A673 (cell line): ENCODE results near the gene TARS3. TPM values are rescaled to one million over a fixed set of nuclear protein-coding genes. Genes with fewer than 3 reads are reported as not detected.

Experiments
- BruUV-seq: library from RNA; stranded (reverse); fragments of 400-500 nt; replicated peaks from 2 replicates; lab custom pipeline; 2021; lab: Mats Ljungman, UMichigan
- CTCF ChIA-PET: fragments of 300-600 bp; sonication (Branson Sonifier 250); formaldehyde crosslinking; loops from one replicate; lab custom pipeline; 2022; ENCODE audit warnings: antibody characterized with exemption; lab: Charles Lee
- POLR2A ChIA-PET: fragments of 300-600 bp; sonication (Branson Sonifier 250); formaldehyde crosslinking; loops from one replicate; lab custom pipeline; 2022; ENCODE audit warnings: antibody characterized with exemption; ENCODE audit not compliant: low non-redundant PET; lab: Charles Lee
- DNase-seq: peaks from one replicate; pipeline ENCODE4 v3.0.0-alpha.2; 2015; ENCODE audit warnings: low spot score
- H3K27ac ChIP-seq: fragments of 200-600 bp; sonication (generic); 2 replicates; pipeline ENCODE4 v1.5.1; 2016; ENCODE audit warnings: mixed run types, low read depth, mild to moderate bottlenecking, mixed read lengths, antibody characterized with exemption, low read length; ENCODE audit not compliant: poor library complexity, severe bottlenecking
- H3K27me3 ChIP-seq: fragments of 200-600 bp; sonication (generic); replicated peaks from 2 replicates; pipeline ENCODE4 v1.6.1; 2017; ENCODE audit warnings: mixed run types, low read depth, mild to moderate bottlenecking, mixed read lengths, antibody characterized with exemption, low read length; ENCODE audit not compliant: insufficient read depth, poor library complexity
- H3K36me3 ChIP-seq: fragments of 200-600 bp; sonication (generic); 2 replicates; pipeline ENCODE4 v1.6.1; 2016; ENCODE audit warnings: mixed run types, mild to moderate bottlenecking, mixed read lengths, antibody characterized with exemption, low read length; ENCODE audit not compliant: insufficient read depth, poor library complexity, severe bottlenecking
- H3K4me1 ChIP-seq: fragments of 200-600 bp; sonication (generic); 2 replicates; pipeline ENCODE4 v1.6.1; 2017; ENCODE audit warnings: mixed run types, mild to moderate bottlenecking, mixed read lengths, antibody characterized with exemption, low read length; ENCODE audit not compliant: insufficient read depth, poor library complexity, severe bottlenecking
- H3K4me3 ChIP-seq: fragments of 200-600 bp; sonication (generic); 2 replicates; pipeline ENCODE4 v1.5.1; 2016; ENCODE audit warnings: low read depth, mixed run types, mild to moderate bottlenecking, mixed read lengths, low read length; ENCODE audit not compliant: poor library complexity, severe bottlenecking
- H3K9me3 ChIP-seq: fragments of 200-600 bp; sonication (generic); 2 replicates; pipeline ENCODE4 v1.6.1; 2016; ENCODE audit warnings: mixed run types, low read depth, mild to moderate bottlenecking, mixed read lengths, antibody characterized with exemption, low read length; ENCODE audit not compliant: poor library complexity, severe bottlenecking
- EZH2 ChIP-seq: fragments of 200-600 bp; sonication (generic); IDR thresholded peaks from 2 replicates; pipeline ENCODE4 v1.6.1; 2017; ENCODE audit warnings: borderline replicate concordance, low read depth, mild to moderate bottlenecking, mixed read lengths, antibody characterized with exemption, low read length; ENCODE audit not compliant: poor library complexity, severe bottlenecking
- intact Hi-C: fragments of 100-400 bp; cut with micrococcal nuclease; formaldehyde crosslinking; loops from one replicate; pipeline ENCODE4 v1.10.0; 2022; ENCODE audit not compliant: unreplicated experiment
- total RNA-seq: library from RNA; stranded (reverse); gene quantifications from 2 replicates; pipeline ENCODE4 v1.2.3, GENCODE V29; 2021
- TF ChIP-seq, protein P1 (sequence below): fragments of 300-800, 200-600 bp; sonication (generic); conservative IDR thresholded peaks from 2 replicates; pipeline ENCODE4 v1.5.1; 2017; ENCODE audit warnings: low read depth, mild to moderate bottlenecking, antibody characterized with exemption, low read length, moderate library complexity, mixed read lengths

TARS3 gene
- total RNA-seq, 1 experiment from 2014 or later, result 9.1 TPM

DNA sequence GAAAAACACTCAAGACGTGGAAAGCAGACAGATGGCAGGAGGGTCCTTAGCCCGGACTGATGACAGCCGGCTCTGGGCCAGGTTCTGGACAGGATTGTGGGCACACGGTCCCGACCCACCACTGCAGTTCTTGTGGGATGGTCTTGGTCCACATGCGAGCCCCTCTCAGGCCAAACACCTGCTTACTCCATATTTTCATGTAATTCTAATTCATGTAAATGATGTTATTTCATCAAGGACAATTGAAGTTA is 104.7 kb downstream of the TARS3 start:
- no peak for DNase-seq
- peaks cover 9% of the 10 kb centered on the region for H3K4me1 ChIP-seq
- intact Hi-C loops, result no loop called here
- ChIA-PET POLR2A (no interaction called here), CTCF (no interaction called here)
- H3K9me3 ChIP-seq, result peaks cover 5% of the 10 kb centered on the region
- no peaks in the 10 kb centered on the region for H3K27me3 ChIP-seq
- TF ChIP-seq, protein P1, sequence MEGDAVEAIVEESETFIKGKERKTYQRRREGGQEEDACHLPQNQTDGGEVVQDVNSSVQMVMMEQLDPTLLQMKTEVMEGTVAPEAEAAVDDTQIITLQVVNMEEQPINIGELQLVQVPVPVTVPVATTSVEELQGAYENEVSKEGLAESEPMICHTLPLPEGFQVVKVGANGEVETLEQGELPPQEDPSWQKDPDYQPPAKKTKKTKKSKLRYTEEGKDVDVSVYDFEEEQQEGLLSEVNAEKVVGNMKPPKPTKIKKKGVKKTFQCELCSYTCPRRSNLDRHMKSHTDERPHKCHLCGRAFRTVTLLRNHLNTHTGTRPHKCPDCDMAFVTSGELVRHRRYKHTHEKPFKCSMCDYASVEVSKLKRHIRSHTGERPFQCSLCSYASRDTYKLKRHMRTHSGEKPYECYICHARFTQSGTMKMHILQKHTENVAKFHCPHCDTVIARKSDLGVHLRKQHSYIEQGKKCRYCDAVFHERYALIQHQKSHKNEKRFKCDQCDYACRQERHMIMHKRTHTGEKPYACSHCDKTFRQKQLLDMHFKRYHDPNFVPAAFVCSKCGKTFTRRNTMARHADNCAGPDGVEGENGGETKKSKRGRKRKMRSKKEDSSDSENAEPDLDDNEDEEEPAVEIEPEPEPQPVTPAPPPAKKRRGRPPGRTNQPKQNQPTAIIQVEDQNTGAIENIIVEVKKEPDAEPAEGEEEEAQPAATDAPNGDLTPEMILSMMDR, result no peak
- no peak for TF ChIP-seq EZH2
- no peak overlapping the region for H3K27ac ChIP-seq
- H3K4me3 ChIP-seq, result no peak overlapping the region
- BruUV-seq, result no TSS peak
- no peaks in the 10 kb centered on the region for H3K36me3 ChIP-seq

DNA sequence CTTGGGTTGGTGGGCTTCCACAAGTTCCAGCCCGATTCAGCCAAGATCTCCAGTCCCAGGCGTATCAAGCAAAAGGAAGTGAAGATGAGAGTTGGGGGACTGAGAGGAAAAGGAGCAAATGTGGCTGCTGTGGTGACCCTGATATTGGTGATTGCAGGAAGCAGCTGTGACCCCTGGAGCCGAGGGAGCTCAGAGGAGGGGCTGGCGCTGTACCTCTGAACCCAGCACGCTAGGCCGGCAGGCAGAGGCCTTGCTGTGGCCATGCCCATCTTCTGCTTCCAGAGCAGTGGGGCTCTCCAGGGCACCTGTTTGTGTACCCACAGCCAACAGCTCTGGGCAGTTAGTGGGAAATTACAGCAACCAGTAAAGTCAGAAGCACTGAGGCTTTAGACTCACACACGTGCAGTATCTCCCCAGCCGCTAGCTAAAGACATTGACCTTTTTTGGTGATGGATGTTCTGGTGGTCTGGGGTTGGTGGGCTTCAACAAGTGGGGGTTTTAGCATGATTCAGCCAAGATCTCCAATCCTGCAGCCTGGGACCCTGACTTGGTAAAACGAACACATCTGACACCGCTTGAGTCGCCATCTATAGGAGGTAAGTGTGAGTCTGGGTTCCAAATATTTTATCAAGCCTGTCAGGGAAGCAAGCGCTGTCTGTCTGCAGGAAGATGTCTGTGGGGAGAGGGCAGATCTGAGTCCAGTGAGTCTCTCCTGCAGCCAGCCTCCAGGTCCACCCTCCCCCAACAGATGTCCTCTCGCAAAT is 105.2 kb downstream of the TARS3 start:
- ChIA-PET CTCF (no interaction called here), POLR2A (no interaction called here)
- no peak for DNase-seq

DNA sequence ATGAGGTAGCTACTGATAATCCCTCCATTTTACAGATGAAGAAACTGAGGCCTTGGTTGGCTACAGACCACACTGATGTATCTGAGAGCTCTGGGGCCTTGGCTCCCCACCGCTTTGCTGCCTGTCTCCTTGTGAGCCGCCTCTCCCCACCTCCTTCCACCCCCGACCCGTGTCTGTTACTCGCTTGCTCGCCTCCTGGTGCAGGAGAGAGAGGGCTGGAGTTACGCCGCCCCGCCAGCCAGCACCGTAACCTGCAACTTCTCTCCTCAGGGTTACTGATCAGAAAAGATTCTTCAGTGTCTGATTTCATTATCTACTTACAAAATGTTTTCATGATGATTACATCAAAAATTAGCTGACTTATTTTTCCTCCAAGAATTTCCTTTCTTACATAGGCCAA is 106.2 kb downstream of the TARS3 start:
- H3K27me3 ChIP-seq, result no peaks in the 10 kb centered on the region
- no peaks in the 10 kb centered on the region for H3K9me3 ChIP-seq
- TF ChIP-seq, protein P1, result no peak
- TF ChIP-seq EZH2, result no peak
- H3K36me3 ChIP-seq, result no peaks in the 10 kb centered on the region
- intact Hi-C loops, result no loop called here
- no TSS peak for BruUV-seq
- H3K4me3 ChIP-seq, result no peak overlapping the region
- no peak for DNase-seq
- peaks cover 13% of the 10 kb centered on the region for H3K4me1 ChIP-seq
- ChIA-PET CTCF (no interaction called here), POLR2A (no interaction called here)
- H3K27ac ChIP-seq, result no peak overlapping the region

More for the DNA sequence above, 105.2 kb downstream of the TARS3 start:
- intact Hi-C loops, result no loop called here
- no TSS peak for BruUV-seq
- Histone ChIP-seq H3K27me3 (no peaks in the 10 kb centered on the region), H3K4me1 (peaks cover 9% of the 10 kb centered on the region), H3K27ac (no peak overlapping the region), H3K36me3 (no peaks in the 10 kb centered on the region), H3K4me3 (no peak overlapping the region), H3K9me3 (peaks cover 5% of the 10 kb centered on the region)
- no peak for TF ChIP-seq EZH2
- TF ChIP-seq, protein P1, result no peak
